Hepatocyte (in vitro differentiated cells): ENCODE data around the gene CENPU. TPM values are rescaled to one million over a fixed set of nuclear protein-coding genes. Genes with fewer than 3 reads are reported as not detected.

Source experiments
- DNase-seq: peaks from one replicate; pipeline ENCODE4 v3.0.0-alpha.2; 2016; ENCODE audit warnings: low spot score
- H2AFZ ChIP-seq: fragments of 200-600 bp; sonication (generic); 2 replicates; pipeline ENCODE4 v1.6.0; 2016; ENCODE audit warnings: antibody characterized with exemption, mild to moderate bottlenecking
- H3K27ac ChIP-seq: fragments of 200-600 bp; sonication (generic); 2 replicates; pipeline ENCODE4 v1.5.1; 2016; ENCODE audit warnings: mild to moderate bottlenecking
- H3K27me3 ChIP-seq: fragments of 200-600 bp; sonication (generic); 2 replicates; pipeline ENCODE4 v1.6.1; 2016
- H3K36me3 ChIP-seq: fragments of 200-600 bp; sonication (generic); replicated peaks from 2 replicates; pipeline ENCODE4 v1.5.1; 2016; ENCODE audit warnings: low read depth; ENCODE audit not compliant: insufficient read depth
- H3K4me1 ChIP-seq: fragments of 200-600 bp; sonication (generic); 2 replicates; pipeline ENCODE4 v1.5.1; 2016; ENCODE audit warnings: mild to moderate bottlenecking, moderate library complexity; ENCODE audit not compliant: insufficient read depth
- H3K4me2 ChIP-seq: fragments of 200-600 bp; sonication (generic); 2 replicates; pipeline ENCODE4 v1.6.0; 2016
- H3K4me3 ChIP-seq: fragments of 200-600 bp; sonication (generic); 2 replicates; pipeline ENCODE4 v1.5.1; 2016; ENCODE audit warnings: mild to moderate bottlenecking
- H3K79me2 ChIP-seq: fragments of 200-600 bp; sonication (generic); 2 replicates; pipeline ENCODE4 v1.6.0; 2017; ENCODE audit warnings: mild to moderate bottlenecking
- H3K9me2 ChIP-seq: fragments of 200-600 bp; sonication (generic); replicated peaks from 2 replicates; pipeline ENCODE4 v1.6.0; 2017; ENCODE audit warnings: mild to moderate bottlenecking; ENCODE audit not compliant: insufficient read depth
- H3K9me3 ChIP-seq: fragments of 200-600 bp; sonication (generic); 2 replicates; pipeline ENCODE4 v1.5.1; 2016; ENCODE audit warnings: low read depth, mild to moderate bottlenecking
- H4K20me1 ChIP-seq: fragments of 200-600 bp; sonication (generic); 2 replicates; pipeline ENCODE4 v1.6.0; 2016; ENCODE audit warnings: mild to moderate bottlenecking; ENCODE audit not compliant: insufficient read depth, poor library complexity, severe bottlenecking
- CTCF ChIP-seq: fragments of 200-600 bp; sonication (generic); IDR thresholded peaks from 2 replicates; pipeline ENCODE4 v1.5.1; 2016; ENCODE audit warnings: antibody characterized with exemption, mild to moderate bottlenecking; ENCODE audit not compliant: poor library complexity
- EZH2 ChIP-seq: fragments of 200-600 bp; sonication (generic); IDR thresholded peaks from 2 replicates; pipeline ENCODE4 v1.6.1; 2016; ENCODE audit warnings: antibody characterized with exemption, mild to moderate bottlenecking, borderline replicate concordance
- EZH2phosphoT487 ChIP-seq: fragments of 200-600 bp; sonication (generic); IDR thresholded peaks from one replicate; pipeline ENCODE4 v1.6.1; 2018; ENCODE audit warnings: antibody characterized with exemption, mild to moderate bottlenecking, low read depth, moderate library complexity; ENCODE audit not compliant: unreplicated experiment, severe bottlenecking
- WGBS: methylation state at CpG from one replicate; pipeline ENCODE4 v1.1.6; 2016; ENCODE audit warnings: low lambda C conversion rate; ENCODE audit errors: missing lambda C conversion rate; 5-methylcytosine and 5-hydroxymethylcytosine counted together
- polyA plus RNA-seq: library from polyadenylated mRNA; unstranded; fragments of >200 nt; fragmentation: Nextera tagmentation; extraction: Ambion mirVana; gene quantifications from 2 replicates; pipeline ENCODE4 v1.2.1, GENCODE V29; 2016
- total RNA-seq: library from RNA; depleted of rRNA; stranded (reverse); fragments of >200 nt; gene quantifications from 2 replicates; pipeline ENCODE4 v1.2.3, GENCODE V29; 2014

CENPU gene
- total and polyA plus RNA-seq, 2 experiments from 2014 or later: 7.8 to 10.0 TPM

GRCh38 chr4:184771416-184771815, 37.5 kb upstream of the CENPU start:
- WGBS: 95% methylated on average over 1 of the region's 1 CpG
- Histone ChIP-seq H3K27ac (no peak overlapping the region), H2AFZ (no peak overlapping the region), H3K79me2 (no peaks in the 10 kb centered on the region), H3K9me2 (no peaks in the 10 kb centered on the region), H3K36me3 (no peaks in the 10 kb centered on the region), H3K27me3 (no peaks in the 10 kb centered on the region), H3K4me2 (no peak overlapping the region), H3K4me1 (no peaks in the 10 kb centered on the region), H3K9me3 (no peaks in the 10 kb centered on the region), H3K4me3 (no peak overlapping the region), H4K20me1 (no peaks in the 10 kb centered on the region)
- no peak for DNase-seq
- TF ChIP-seq EZH2: no peak
- no peak for TF ChIP-seq CTCF
- no peak for TF ChIP-seq EZH2phosphoT487

GRCh38 chr4:184769141-184769765, 35.4 kb upstream of the CENPU start:
- Histone ChIP-seq H3K36me3 (no peaks in the 10 kb centered on the region), H3K27me3 (no peaks in the 10 kb centered on the region), H3K9me3 (no peaks in the 10 kb centered on the region), H3K27ac (no peak overlapping the region), H3K9me2 (no peaks in the 10 kb centered on the region), H4K20me1 (no peaks in the 10 kb centered on the region), H3K4me1 (no peaks in the 10 kb centered on the region), H3K4me2 (no peak overlapping the region), H3K79me2 (no peaks in the 10 kb centered on the region), H3K4me3 (no peak overlapping the region), H2AFZ (no peak overlapping the region)
- TF ChIP-seq EZH2 (no peak), EZH2phosphoT487 (no peak), CTCF (no peak)
- WGBS: 92% methylated on average over 7 of the region's 7 CpGs
- DNase-seq: no peak

GRCh38 chr4:184768296-184768695, 34.4 kb upstream of the CENPU start:
- Histone ChIP-seq H3K27ac (no peak overlapping the region), H3K9me3 (no peaks in the 10 kb centered on the region), H3K4me2 (no peak overlapping the region), H2AFZ (no peak overlapping the region), H3K27me3 (no peaks in the 10 kb centered on the region), H3K36me3 (no peaks in the 10 kb centered on the region), H3K4me3 (no peak overlapping the region), H3K79me2 (no peaks in the 10 kb centered on the region), H3K9me2 (no peaks in the 10 kb centered on the region), H4K20me1 (no peaks in the 10 kb centered on the region), H3K4me1 (no peaks in the 10 kb centered on the region)
- TF ChIP-seq EZH2phosphoT487 (no peak), CTCF (no peak), EZH2 (no peak)
- no peak for DNase-seq
- WGBS: 90% methylated on average over 5 of the region's 5 CpGs

- no peak overlapping the region for H3K27ac ChIP-seq
- H4K20me1 ChIP-seq: no peaks in the 10 kb centered on the region
- 90% methylated on average over 9 of the region's 9 CpGs for WGBS
- TF ChIP-seq CTCF (no peak), EZH2 (no peak), EZH2phosphoT487 (no peak)
- H3K9me3 ChIP-seq: no peaks in the 10 kb centered on the region
- H3K4me1 ChIP-seq: no peaks in the 10 kb centered on the region
- peak; percentile 38 for DNase-seq
- H3K4me2 ChIP-seq: no peak overlapping the region
- no peaks in the 10 kb centered on the region for H3K27me3 ChIP-seq
- no peak overlapping the region for H3K4me3 ChIP-seq
- H3K9me2 ChIP-seq: no peaks in the 10 kb centered on the region
- H3K79me2 ChIP-seq: no peaks in the 10 kb centered on the region
- no peaks in the 10 kb centered on the region for H3K36me3 ChIP-seq
- H2AFZ ChIP-seq: no peak overlapping the region
Observed at GRCh38 chr4:184766446-184766845, 32.5 kb upstream of the CENPU start.
